HepG2 (cell line): ENCODE data around the gene BZW1. TPM values are rescaled to one million over a fixed set of nuclear protein-coding genes. Genes with fewer than 3 reads are reported as not detected.

ENCODE experiments used
- ATAC-seq: fragments of 200-7000 bp; cut with Tn5 transposase; 3 replicates; pipeline ENCODE4 v1.9.1; 2020; ENCODE audit warnings: mild to moderate bottlenecking, moderate library complexity
- BruUV-seq: library from RNA; stranded (reverse); fragments of 400-500 nt; replicated peaks from 2 replicates; lab custom pipeline; 2021; lab: Mats Ljungman, UMichigan
- CTCF ChIA-PET: fragments of 300-600 bp; formaldehyde crosslinking; extraction: SDS; loops from one replicate; lab custom pipeline; 2021; ENCODE audit warnings: low total read pairs, inconsistent platforms, low intra/inter-chr PET ratio; lab: Yijun Ruan, JAX
- POLR2A ChIA-PET: fragments of 350-600 bp; sonication (Branson Sonifier 250); formaldehyde crosslinking; loops from one replicate; lab custom pipeline; 2020; ENCODE audit warnings: antibody characterized with exemption, inconsistent platforms; lab: Yijun Ruan, JAX
- DNase-seq: peaks from one replicate; pipeline ENCODE4 v3.0.0-alpha.2; 2015; ENCODE audit warnings: low spot score
- FAIRE-seq: peaks from 3 replicates; lab custom pipeline; 2011; peaks lifted over from hg19 to GRCh38; lab: Jason Lieb, UNC
- H2AFZ ChIP-seq: one replicate; pipeline ENCODE4 v1.6.1; 2011; ENCODE audit warnings: low read length, inconsistent platforms
- H3K27ac ChIP-seq: fragments of 300-600 bp; 3 replicates; pipeline ENCODE4 v1.8.0; 2011; ENCODE audit warnings: mixed run types, mild to moderate bottlenecking, mixed read lengths, low read length, inconsistent platforms; ENCODE audit not compliant: insufficient read depth; ENCODE audit errors: extremely low read length
- H3K27me3 ChIP-seq, 2 experiments: fragments of 200-600 bp in 1 of 2; 2 replicates in 1 of 2; 3 replicates in 1 of 2; pipeline versions ENCODE4 v1.6.0 to v1.8.0; 2011; ENCODE audit warnings: low read length in 2 of 2, mild to moderate bottlenecking in 2 of 2, moderate library complexity in 2 of 2, inconsistent platforms in 1 of 2; ENCODE audit not compliant: insufficient read depth in 2 of 2, control insufficient read depth in 1 of 2
- H3K36me3 ChIP-seq, 2 experiments: fragments of 200-600 bp in 1 of 2; replicated peaks in 1 of 2; 2 replicates in 1 of 2; 3 replicates in 1 of 2; pipeline versions ENCODE4 v1.5.1 to v1.8.0; 2011; ENCODE audit warnings: low read length in 2 of 2, inconsistent platforms in 1 of 2; ENCODE audit not compliant: insufficient read depth in 2 of 2, control insufficient read depth in 1 of 2
- H3K4me1 ChIP-seq: 2 replicates; pipeline ENCODE4 v1.5.1; 2012; ENCODE audit warnings: low read length, inconsistent platforms; ENCODE audit not compliant: insufficient read depth
- H3K4me2 ChIP-seq: 2 replicates; pipeline ENCODE4 v1.6.0; 2011; ENCODE audit warnings: low read depth, low read length, inconsistent platforms
- H3K4me3 ChIP-seq, 3 experiments: fragments of 200-600 bp in 1 of 3; sonication (generic), shearing (Covaris generic) in 1 of 3; replicated peaks in 1 of 3; 2 replicates each; pipeline ENCODE4 v1.5.1; 2011 to 2016; ENCODE audit warnings: low read length in 3 of 3, inconsistent platforms in 2 of 3, low read depth in 2 of 3, mild to moderate bottlenecking in 2 of 3, control low read depth in 1 of 3, mixed read lengths in 1 of 3; ENCODE audit not compliant: insufficient read depth in 1 of 3
- H3K79me2 ChIP-seq: one replicate; pipeline ENCODE4 v1.6.1; 2011; ENCODE audit warnings: low read length, inconsistent platforms; ENCODE audit not compliant: insufficient read depth
- H3K9ac ChIP-seq: 2 replicates; pipeline ENCODE4 v1.6.0; 2011; ENCODE audit warnings: mild to moderate bottlenecking, low read depth, low read length, inconsistent platforms; ENCODE audit not compliant: insufficient read depth
- H3K9me3 ChIP-seq: 2 replicates; pipeline ENCODE4 v1.5.1; 2012; ENCODE audit warnings: mild to moderate bottlenecking, low read length
- H4K20me1 ChIP-seq: 2 replicates; pipeline ENCODE4 v1.6.0; 2011; ENCODE audit warnings: inconsistent platforms, mild to moderate bottlenecking, low read length, moderate library complexity; ENCODE audit not compliant: insufficient read depth
- HOXA3 ChIP-seq: sonication (generic); formaldehyde crosslinking; IDR thresholded peaks from 2 replicates; pipeline ENCODE4 v1.5.0; 2020; ENCODE audit warnings: missing genetic modification reagents
- KDM5A ChIP-seq: fragments of 200-600 bp; sonication (generic); IDR thresholded peaks from 2 replicates; pipeline ENCODE4 v1.7.0; 2018; ENCODE audit warnings: antibody characterized with exemption, mild to moderate bottlenecking, low read length, borderline replicate concordance
- KMT2A ChIP-seq: sonication (generic); formaldehyde crosslinking; IDR thresholded peaks from 2 replicates; pipeline ENCODE4 v1.4.0; 2020; ENCODE audit warnings: missing genetic modification reagents
- POLR2AphosphoS5 ChIP-seq: IDR thresholded peaks from 2 replicates; pipeline ENCODE4 v1.6.1; 2012; ENCODE audit warnings: low read depth, low read length
- SMAD9 ChIP-seq: sonication (generic); formaldehyde crosslinking; IDR thresholded peaks from 2 replicates; pipeline ENCODE4 v1.5.1; 2020; ENCODE audit warnings: mild to moderate bottlenecking, missing genetic modification reagents
- TBX2 ChIP-seq: sonication (generic); formaldehyde crosslinking; IDR thresholded peaks from 2 replicates; pipeline ENCODE4 v1.5.0; 2020; ENCODE audit warnings: missing genetic modification reagents, mild to moderate bottlenecking, borderline replicate concordance
- YEATS4 ChIP-seq: sonication (generic); formaldehyde crosslinking; IDR thresholded peaks from 2 replicates; pipeline ENCODE4 v1.4.0; 2020; ENCODE audit warnings: missing genetic modification reagents, borderline replicate concordance
- ZNF10 ChIP-seq: sonication (generic); formaldehyde crosslinking; IDR thresholded peaks from 2 replicates; pipeline ENCODE4 v1.4.0; 2020; ENCODE audit warnings: mild to moderate bottlenecking, low read depth, missing genetic modification reagents, borderline replicate concordance
- ZNF567 ChIP-seq: sonication (generic); formaldehyde crosslinking; IDR thresholded peaks from 2 replicates; pipeline ENCODE4 v1.8.1; 2023; ENCODE audit warnings: mild to moderate bottlenecking, missing genetic modification reagents, borderline replicate concordance
- ZNF629 ChIP-seq: sonication (generic); formaldehyde crosslinking; conservative IDR thresholded peaks from 2 replicates; pipeline ENCODE4 v1.5.0; 2020; ENCODE audit warnings: missing genetic modification reagents
- ZNF747 ChIP-seq: sonication (generic); formaldehyde crosslinking; IDR thresholded peaks from 2 replicates; pipeline ENCODE4 v1.8.1; 2023; ENCODE audit warnings: missing genetic modification reagents, mild to moderate bottlenecking, borderline replicate concordance
- WGBS: methylation state at CpG from one replicate; pipeline ENCODE4 v1.1.6; 2017; ENCODE audit warnings: low lambda C conversion rate; 5-methylcytosine and 5-hydroxymethylcytosine counted together
- in situ Hi-C: cut with HindIII; loops from 2 replicates; pipeline ENCODE4 v1.10.0; 2017; ENCODE audit warnings: low pct_unique_long_range_greater_than_20kb; ENCODE audit not compliant: extremely low pct_ligation_motif_present
- intact Hi-C: fragments of 100-400 bp; cut with micrococcal nuclease; formaldehyde crosslinking; loops from one replicate; pipeline ENCODE4 v1.10.0; 2022; ENCODE audit not compliant: unreplicated experiment
- polyA plus RNA-seq, 8 experiments: library from polyadenylated mRNA; depleted of rRNA in 3 of 8; stranded (reverse) in 7 of 8; unstranded in 1 of 8; fragments of >200 nt; fragmentation: Illumina TruSeq in 4 of 8; extraction: Trizol in 4 of 8; gene quantifications; 2 replicates each; pipeline versions ENCODE4 v1.2.1 to v1.2.3, GENCODE V29; 2011 to 2016; ENCODE audit warnings: low read depth in 4 of 8, missing spikeins in 1 of 8, mixed read lengths in 1 of 8; ENCODE audit not compliant: insufficient read depth in 1 of 8
- total RNA-seq, 5 experiments: library from RNA; depleted of rRNA; stranded (reverse); fragments of >200 nt; fragmentation: Illumina TruSeq; extraction: Trizol; gene quantifications; 2 replicates each; pipeline ENCODE4 v1.2.3, GENCODE V29; 2016; ENCODE audit warnings: low read depth in 1 of 5
- TF ChIP-seq, protein P1 (sequence below): sonication (generic); formaldehyde crosslinking; IDR thresholded peaks from 2 replicates; pipeline ENCODE4 v1.5.0; 2020; ENCODE audit warnings: mild to moderate bottlenecking, missing genetic modification reagents, borderline replicate concordance
- TF ChIP-seq, protein P2 (sequence below): sonication (generic); formaldehyde crosslinking; IDR thresholded peaks from 2 replicates; pipeline ENCODE4 v1.8.0; 2022; ENCODE audit warnings: mild to moderate bottlenecking, missing genetic modification reagents, borderline replicate concordance
- TF ChIP-seq, protein P3 (sequence below): sonication (generic); formaldehyde crosslinking; IDR thresholded peaks from 2 replicates; pipeline ENCODE4 v1.5.0; 2020; ENCODE audit warnings: mild to moderate bottlenecking, missing genetic modification reagents, borderline replicate concordance
- TF ChIP-seq, protein P4 (sequence below): sonication (generic); formaldehyde crosslinking; IDR thresholded peaks from 2 replicates; pipeline ENCODE4 v1.8.1; 2023; ENCODE audit warnings: mild to moderate bottlenecking, missing genetic modification reagents

Gene BZW1
- total and polyA plus RNA-seq, 2 of the 13 experiments (the other 11 are each of a cell fraction or from before 2014, with no cell fraction given) = 106 to 384 TPM

DNA sequence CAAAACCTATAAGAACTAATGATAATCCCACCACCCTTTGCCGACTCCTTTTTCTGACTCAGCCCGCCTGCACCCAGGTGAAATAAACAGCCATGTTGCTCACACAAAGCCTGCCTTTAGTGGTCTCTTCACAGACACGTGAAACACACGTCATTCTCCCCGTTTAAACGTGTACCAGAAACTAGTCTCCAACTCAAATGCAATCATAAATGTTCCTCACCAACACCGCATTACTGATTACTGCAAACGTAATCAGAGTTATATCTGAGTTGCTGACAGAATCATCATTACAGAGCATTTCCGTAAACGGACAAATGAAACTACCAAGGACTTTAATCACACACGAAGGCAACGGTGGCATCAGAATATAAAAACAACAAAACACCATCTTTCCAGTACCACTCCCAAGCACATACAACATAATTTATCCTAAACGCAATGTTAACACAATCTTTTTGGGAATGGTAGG is 50.9 kb downstream of the BZW1 start:
- in situ Hi-C loops = no loop called here
- ChIA-PET CTCF (no interaction called here), POLR2A (interaction anchor here (1.6 to 3.0 kb wide), 4 partner anchors 18 to 149 kb away, joined by 7 to 80 read pairs (median 36); partner anchors contain the start of genes NIF3L1 and PPIL3)
- TSS peak; percentile 47 for BruUV-seq
- Histone ChIP-seq H3K9me3 (no peaks in the 10 kb centered on the region), H3K79me2 (peaks cover 69% of the 10 kb centered on the region), H2AFZ (no peak overlapping the region), H3K4me2 (peak overlapping the region; percentile 83), H3K4me1 (peaks cover 61% of the 10 kb centered on the region), H3K4me3 (peak overlapping the region; percentile 91 to 99 (median 97)), H4K20me1 (peaks cover 60% of the 10 kb centered on the region), H3K9ac (peak overlapping the region; percentile 100), H3K36me3 (peaks cover 7 to 36% of the 10 kb centered on the region in 2 experiments), H3K27me3 (no peaks in the 10 kb centered on the region; a peak in 1 of 5 replicates), H3K27ac (peak overlapping the region; percentile 98)
- intact Hi-C loops = loop anchor here (2.0 to 5.0 kb wide), 2 partner anchors 35 to 50 kb away; no protein-coding TSS in a partner anchor
- DNase-seq (peak; percentile 74), ATAC-seq (no peak), FAIRE-seq (no peak)
- WGBS = 2% methylated on average over 13 of the region's 13 CpGs
- TF ChIP-seq ZNF629 (CRISPR knock-in tag) = no peak
- TF ChIP-seq KMT2A (CRISPR knock-in tag) = no peak
- TF ChIP-seq ZNF10 (CRISPR knock-in tag) = no peak
- TF ChIP-seq, protein P1, sequence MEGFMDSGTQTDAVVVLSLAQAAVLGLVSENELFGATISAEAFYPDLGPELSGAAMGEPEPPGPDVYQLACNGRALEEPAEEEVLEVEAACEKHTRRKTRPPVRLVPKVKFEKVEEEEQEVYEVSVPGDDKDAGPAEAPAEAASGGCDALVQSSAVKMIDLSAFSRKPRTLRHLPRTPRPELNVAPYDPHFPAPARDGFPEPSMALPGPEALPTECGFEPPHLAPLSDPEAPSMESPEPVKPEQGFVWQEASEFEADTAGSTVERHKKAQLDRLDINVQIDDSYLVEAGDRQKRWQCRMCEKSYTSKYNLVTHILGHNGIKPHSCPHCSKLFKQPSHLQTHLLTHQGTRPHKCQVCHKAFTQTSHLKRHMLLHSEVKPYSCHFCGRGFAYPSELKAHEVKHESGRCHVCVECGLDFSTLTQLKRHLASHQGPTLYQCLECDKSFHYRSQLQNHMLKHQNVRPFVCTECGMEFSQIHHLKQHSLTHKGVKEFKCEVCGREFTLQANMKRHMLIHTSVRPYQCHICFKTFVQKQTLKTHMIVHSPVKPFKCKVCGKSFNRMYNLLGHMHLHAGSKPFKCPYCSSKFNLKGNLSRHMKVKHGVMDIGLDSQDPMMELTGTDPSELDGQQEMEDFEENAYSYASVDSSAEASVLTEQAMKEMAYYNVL (CRISPR knock-in tag) = no peak
- TF ChIP-seq ZNF567 (CRISPR knock-in tag) = no peak
- no peak for TF ChIP-seq ZNF747
- TF ChIP-seq, protein P2, sequence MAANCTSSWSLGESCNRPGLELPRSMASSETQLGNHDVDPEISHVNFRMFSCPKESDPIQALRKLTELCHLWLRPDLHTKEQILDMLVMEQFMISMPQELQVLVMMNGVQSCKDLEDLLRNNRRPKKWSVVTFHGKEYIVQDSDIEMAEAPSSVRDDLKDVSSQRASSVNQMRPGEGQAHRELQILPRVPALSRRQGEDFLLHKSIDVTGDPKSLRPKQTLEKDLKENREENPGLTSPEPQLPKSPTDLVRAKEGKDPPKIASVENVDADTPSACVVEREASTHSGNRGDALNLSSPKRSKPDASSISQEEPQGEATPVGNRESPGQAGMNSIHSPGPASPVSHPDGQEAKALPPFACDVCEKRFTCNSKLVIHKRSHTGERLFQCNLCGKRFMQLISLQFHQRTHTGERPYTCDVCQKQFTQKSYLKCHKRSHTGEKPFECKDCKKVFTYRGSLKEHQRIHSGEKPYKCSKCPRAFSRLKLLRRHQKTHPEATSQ (CRISPR knock-in tag) = 0 out of 2 replicates have a peak, but pooled peaks have one; percentile 30
- TF ChIP-seq HOXA3 (CRISPR knock-in tag) = peak; percentile 67
- TF ChIP-seq KDM5A = peak; percentile 53; the same call in 1 of the 2 replicates
- TF ChIP-seq, protein P3, sequence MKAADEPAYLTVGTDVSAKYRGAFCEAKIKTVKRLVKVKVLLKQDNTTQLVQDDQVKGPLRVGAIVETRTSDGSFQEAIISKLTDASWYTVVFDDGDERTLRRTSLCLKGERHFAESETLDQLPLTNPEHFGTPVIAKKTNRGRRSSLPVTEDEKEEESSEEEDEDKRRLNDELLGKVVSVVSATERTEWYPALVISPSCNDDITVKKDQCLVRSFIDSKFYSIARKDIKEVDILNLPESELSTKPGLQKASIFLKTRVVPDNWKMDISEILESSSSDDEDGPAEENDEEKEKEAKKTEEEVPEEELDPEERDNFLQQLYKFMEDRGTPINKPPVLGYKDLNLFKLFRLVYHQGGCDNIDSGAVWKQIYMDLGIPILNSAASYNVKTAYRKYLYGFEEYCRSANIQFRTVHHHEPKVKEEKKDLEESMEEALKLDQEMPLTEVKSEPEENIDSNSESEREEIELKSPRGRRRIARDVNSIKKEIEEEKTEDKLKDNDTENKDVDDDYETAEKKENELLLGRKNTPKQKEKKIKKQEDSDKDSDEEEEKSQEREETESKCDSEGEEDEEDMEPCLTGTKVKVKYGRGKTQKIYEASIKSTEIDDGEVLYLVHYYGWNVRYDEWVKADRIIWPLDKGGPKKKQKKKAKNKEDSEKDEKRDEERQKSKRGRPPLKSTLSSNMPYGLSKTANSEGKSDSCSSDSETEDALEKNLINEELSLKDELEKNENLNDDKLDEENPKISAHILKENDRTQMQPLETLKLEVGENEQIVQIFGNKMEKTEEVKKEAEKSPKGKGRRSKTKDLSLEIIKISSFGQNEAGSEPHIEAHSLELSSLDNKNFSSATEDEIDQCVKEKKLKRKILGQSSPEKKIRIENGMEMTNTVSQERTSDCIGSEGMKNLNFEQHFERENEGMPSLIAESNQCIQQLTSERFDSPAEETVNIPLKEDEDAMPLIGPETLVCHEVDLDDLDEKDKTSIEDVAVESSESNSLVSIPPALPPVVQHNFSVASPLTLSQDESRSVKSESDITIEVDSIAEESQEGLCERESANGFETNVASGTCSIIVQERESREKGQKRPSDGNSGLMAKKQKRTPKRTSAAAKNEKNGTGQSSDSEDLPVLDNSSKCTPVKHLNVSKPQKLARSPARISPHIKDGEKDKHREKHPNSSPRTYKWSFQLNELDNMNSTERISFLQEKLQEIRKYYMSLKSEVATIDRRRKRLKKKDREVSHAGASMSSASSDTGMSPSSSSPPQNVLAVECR (CRISPR knock-in tag) = peak; percentile 37; the same call in 1 of the 2 replicates
- TF ChIP-seq, protein P4, sequence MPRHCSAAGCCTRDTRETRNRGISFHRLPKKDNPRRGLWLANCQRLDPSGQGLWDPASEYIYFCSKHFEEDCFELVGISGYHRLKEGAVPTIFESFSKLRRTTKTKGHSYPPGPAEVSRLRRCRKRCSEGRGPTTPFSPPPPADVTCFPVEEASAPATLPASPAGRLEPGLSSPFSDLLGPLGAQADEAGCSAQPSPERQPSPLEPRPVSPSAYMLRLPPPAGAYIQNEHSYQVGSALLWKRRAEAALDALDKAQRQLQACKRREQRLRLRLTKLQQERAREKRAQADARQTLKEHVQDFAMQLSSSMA = no peak
- TF ChIP-seq YEATS4 (CRISPR knock-in tag) = peak; percentile 47; the same call in 1 of the 2 replicates
- 0 out of 2 replicates have a peak, but pooled peaks have one; percentile 19 for TF ChIP-seq TBX2 (CRISPR knock-in tag)
- TF ChIP-seq POLR2AphosphoS5 = peak; percentile 60
- no peak for TF ChIP-seq SMAD9 (CRISPR knock-in tag)
